ENCODE measurements around the gene USP33.

- TF ChIP-seq CTCF (IDR thresholded peaks at IDR 0.05) (no peak), POLR2A (IDR thresholded peaks at IDR 0.05) (no peak)
Measured at GRCh38 chr1:77655431-77655974, 104.1 kb downstream of the USP33 start.

Data from suprapubic skin (tissue), 3 donors.